Neural progenitor cell (in vitro differentiated cells): ENCODE data around the gene TNS3. TPM values are rescaled to one million over a fixed set of nuclear protein-coding genes. Genes with fewer than 3 reads are reported as not detected.

ENCODE experiments used
- DNase-seq: peaks from one replicate; pipeline ENCODE4 v3.0.0-alpha.2; 2016; ENCODE audit warnings: low spot score
- H2AFZ ChIP-seq: fragments of 200-600 bp; sonication (generic); replicated peaks from 2 replicates; pipeline ENCODE4 v1.6.1; 2016; ENCODE audit warnings: antibody characterized with exemption
- H3F3A ChIP-seq: fragments of 200-600 bp; sonication (generic); 2 replicates; pipeline ENCODE4 v1.6.1; 2016; ENCODE audit warnings: antibody characterized with exemption, low read depth
- H3K27ac ChIP-seq: fragments of 200-600 bp; sonication (generic); 2 replicates; pipeline ENCODE4 v1.5.1; 2016; ENCODE audit warnings: mild to moderate bottlenecking
- H3K27me3 ChIP-seq: fragments of 200-600 bp; sonication (generic); 2 replicates; pipeline ENCODE4 v1.6.1; 2016; ENCODE audit warnings: mild to moderate bottlenecking, moderate library complexity
- H3K36me3 ChIP-seq: fragments of 200-600 bp; sonication (generic); 2 replicates; pipeline ENCODE4 v1.5.1; 2016
- H3K4me1 ChIP-seq: fragments of 200-600 bp; sonication (generic); 2 replicates; pipeline ENCODE4 v1.6.1; 2016; ENCODE audit warnings: mixed run types
- H3K4me2 ChIP-seq: fragments of 200-600 bp; sonication (generic); 2 replicates; pipeline ENCODE4 v1.6.1; 2016
- H3K4me3 ChIP-seq: fragments of 200-600 bp; sonication (generic); 2 replicates; pipeline ENCODE4 v1.5.1; 2016
- H3K79me2 ChIP-seq: fragments of 200-600 bp; sonication (generic); 2 replicates; pipeline ENCODE4 v1.6.1; 2016; ENCODE audit warnings: low read depth
- H3K9ac ChIP-seq: fragments of 200-600 bp; sonication (generic); 2 replicates; pipeline ENCODE4 v1.6.1; 2016
- H3K9me3 ChIP-seq: fragments of 200-600 bp; sonication (generic); 2 replicates; pipeline ENCODE4 v1.5.1; 2016; ENCODE audit warnings: low read depth
- H4K20me1 ChIP-seq: fragments of 200-600 bp; sonication (generic); 2 replicates; pipeline ENCODE4 v1.6.1; 2016; ENCODE audit warnings: low read depth
- H3K27ac Mint-ChIP-seq: 3 replicates; pipeline ENCODE4 v1.8.0; 2021; ENCODE audit warnings: mixed read lengths
- H3K27me3 Mint-ChIP-seq: 2 replicates; pipeline ENCODE4 v1.8.0; 2022; ENCODE audit warnings: low read depth, mild to moderate bottlenecking, inconsistent platforms, moderate library complexity, mixed read lengths; ENCODE audit not compliant: insufficient read depth
- H3K36me3 Mint-ChIP-seq: 3 replicates; pipeline ENCODE4 v1.8.0; 2021; ENCODE audit warnings: mixed read lengths
- H3K4me1 Mint-ChIP-seq: 3 replicates; pipeline ENCODE4 v1.8.0; 2021; ENCODE audit warnings: mixed read lengths
- H3K4me3 Mint-ChIP-seq: 3 replicates; pipeline ENCODE4 v1.8.0; 2021; ENCODE audit warnings: mild to moderate bottlenecking, moderate library complexity, mixed read lengths
- H3K9me3 Mint-ChIP-seq: 3 replicates; pipeline ENCODE4 v1.8.0; 2020; ENCODE audit warnings: mixed read lengths
- EZH2 ChIP-seq: fragments of 200-600 bp; sonication (generic); IDR thresholded peaks from 2 replicates; pipeline ENCODE4 v1.6.1; 2017; ENCODE audit warnings: antibody characterized with exemption, mild to moderate bottlenecking, moderate library complexity
- EZH2phosphoT487 ChIP-seq: fragments of 200-600 bp; sonication (generic); IDR thresholded peaks from 2 replicates; pipeline ENCODE4 v1.6.1; 2017; ENCODE audit warnings: antibody characterized with exemption
- total RNA-seq: library from RNA; depleted of rRNA; stranded (reverse); fragments of >200 nt; gene quantifications from 2 replicates; pipeline ENCODE4 v1.2.3, GENCODE V29; 2015; ENCODE audit warnings: low replicate concordance
- TF ChIP-seq, protein P1 (sequence below): fragments of 200-600 bp; sonication (generic); IDR thresholded peaks from 2 replicates; pipeline ENCODE4 v1.5.1; 2017; ENCODE audit warnings: antibody characterized with exemption, mild to moderate bottlenecking

The TNS3 gene
- total RNA-seq, 1 donor from 2014 or later: 15.0 TPM

DNA sequence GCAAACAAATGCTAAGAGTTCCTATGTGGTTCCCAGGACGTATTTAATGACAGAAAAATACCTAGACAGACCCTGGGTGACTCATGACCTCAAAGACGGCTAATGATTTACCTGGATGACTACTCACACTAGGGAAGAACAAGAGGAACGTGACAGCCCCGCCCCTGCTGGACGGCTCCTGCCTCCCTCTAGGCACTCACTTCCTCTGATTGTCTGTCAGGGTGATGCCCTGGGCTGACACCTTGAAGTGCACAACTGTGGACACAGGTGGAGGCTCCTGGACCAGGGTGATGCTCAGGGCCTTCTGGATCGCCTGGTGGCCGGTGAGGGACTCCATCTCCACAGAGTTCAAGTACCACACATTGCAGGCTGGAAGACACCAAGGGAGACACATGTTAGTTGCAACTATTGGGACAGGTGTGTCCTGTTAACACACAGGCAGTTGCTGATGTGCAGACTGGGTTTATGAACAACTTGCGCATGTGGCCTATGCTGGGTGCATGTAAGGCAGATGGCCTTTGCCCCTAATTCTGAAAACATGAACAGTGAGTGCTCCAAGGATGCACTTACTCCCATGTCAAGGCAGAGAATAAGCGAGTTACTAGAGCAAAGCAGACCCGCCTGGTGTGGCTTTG lies 298.3 kb downstream of the TNS3 start:
- DNase-seq: no peak
- H3K36me3 Mint-ChIP-seq: peaks cover 14% of the 10 kb centered on the region
- H3K9me3 ChIP-seq: no peaks in the 10 kb centered on the region

GRCh38 chr7:47282790-47283496 lies 299.0 kb downstream of the TNS3 start:
- H2AFZ ChIP-seq: no peak overlapping the region
- no peaks in the 10 kb centered on the region for H3F3A ChIP-seq
- no peaks in the 10 kb centered on the region for H3K4me1 ChIP-seq
- H3K79me2 ChIP-seq: no peaks in the 10 kb centered on the region
- Mint-ChIP-seq H3K9me3 (no peaks in the 10 kb centered on the region), H3K27ac (no peak overlapping the region), H3K27me3 (peaks cover 2% of the 10 kb centered on the region), H3K36me3 (peaks cover 14% of the 10 kb centered on the region), H3K4me3 (no peak overlapping the region), H3K4me1 (no peaks in the 10 kb centered on the region)
- H3K9ac ChIP-seq: no peak overlapping the region
- H3K36me3 ChIP-seq: no peaks in the 10 kb centered on the region
- TF ChIP-seq EZH2 (no peak), EZH2phosphoT487 (no peak)
- TF ChIP-seq, protein P1, sequence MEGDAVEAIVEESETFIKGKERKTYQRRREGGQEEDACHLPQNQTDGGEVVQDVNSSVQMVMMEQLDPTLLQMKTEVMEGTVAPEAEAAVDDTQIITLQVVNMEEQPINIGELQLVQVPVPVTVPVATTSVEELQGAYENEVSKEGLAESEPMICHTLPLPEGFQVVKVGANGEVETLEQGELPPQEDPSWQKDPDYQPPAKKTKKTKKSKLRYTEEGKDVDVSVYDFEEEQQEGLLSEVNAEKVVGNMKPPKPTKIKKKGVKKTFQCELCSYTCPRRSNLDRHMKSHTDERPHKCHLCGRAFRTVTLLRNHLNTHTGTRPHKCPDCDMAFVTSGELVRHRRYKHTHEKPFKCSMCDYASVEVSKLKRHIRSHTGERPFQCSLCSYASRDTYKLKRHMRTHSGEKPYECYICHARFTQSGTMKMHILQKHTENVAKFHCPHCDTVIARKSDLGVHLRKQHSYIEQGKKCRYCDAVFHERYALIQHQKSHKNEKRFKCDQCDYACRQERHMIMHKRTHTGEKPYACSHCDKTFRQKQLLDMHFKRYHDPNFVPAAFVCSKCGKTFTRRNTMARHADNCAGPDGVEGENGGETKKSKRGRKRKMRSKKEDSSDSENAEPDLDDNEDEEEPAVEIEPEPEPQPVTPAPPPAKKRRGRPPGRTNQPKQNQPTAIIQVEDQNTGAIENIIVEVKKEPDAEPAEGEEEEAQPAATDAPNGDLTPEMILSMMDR: no peak
- no peak overlapping the region for H3K27ac ChIP-seq
- DNase-seq: no peak
- no peaks in the 10 kb centered on the region for H4K20me1 ChIP-seq
- no peak overlapping the region for H3K4me2 ChIP-seq
- H3K9me3 ChIP-seq: no peaks in the 10 kb centered on the region
- H3K4me3 ChIP-seq: no peak overlapping the region
- no peaks in the 10 kb centered on the region for H3K27me3 ChIP-seq

More for the DNA sequence above, 298.3 kb downstream of the TNS3 start:
- Histone ChIP-seq H3K9ac (no peak overlapping the region), H2AFZ (no peak overlapping the region), H3K4me1 (no peaks in the 10 kb centered on the region), H3F3A (no peaks in the 10 kb centered on the region), H3K27me3 (no peaks in the 10 kb centered on the region), H3K79me2 (no peaks in the 10 kb centered on the region), H3K27ac (no peak overlapping the region), H4K20me1 (no peaks in the 10 kb centered on the region), H3K4me3 (no peak overlapping the region), H3K36me3 (no peaks in the 10 kb centered on the region), H3K4me2 (no peak overlapping the region)
- no peak for TF ChIP-seq EZH2
- TF ChIP-seq, protein P1: no peak
- TF ChIP-seq EZH2phosphoT487: no peak
- Mint-ChIP-seq H3K27ac (no peak overlapping the region), H3K4me1 (no peaks in the 10 kb centered on the region), H3K9me3 (no peaks in the 10 kb centered on the region), H3K27me3 (peaks cover 2% of the 10 kb centered on the region), H3K4me3 (no peak overlapping the region)

DNA sequence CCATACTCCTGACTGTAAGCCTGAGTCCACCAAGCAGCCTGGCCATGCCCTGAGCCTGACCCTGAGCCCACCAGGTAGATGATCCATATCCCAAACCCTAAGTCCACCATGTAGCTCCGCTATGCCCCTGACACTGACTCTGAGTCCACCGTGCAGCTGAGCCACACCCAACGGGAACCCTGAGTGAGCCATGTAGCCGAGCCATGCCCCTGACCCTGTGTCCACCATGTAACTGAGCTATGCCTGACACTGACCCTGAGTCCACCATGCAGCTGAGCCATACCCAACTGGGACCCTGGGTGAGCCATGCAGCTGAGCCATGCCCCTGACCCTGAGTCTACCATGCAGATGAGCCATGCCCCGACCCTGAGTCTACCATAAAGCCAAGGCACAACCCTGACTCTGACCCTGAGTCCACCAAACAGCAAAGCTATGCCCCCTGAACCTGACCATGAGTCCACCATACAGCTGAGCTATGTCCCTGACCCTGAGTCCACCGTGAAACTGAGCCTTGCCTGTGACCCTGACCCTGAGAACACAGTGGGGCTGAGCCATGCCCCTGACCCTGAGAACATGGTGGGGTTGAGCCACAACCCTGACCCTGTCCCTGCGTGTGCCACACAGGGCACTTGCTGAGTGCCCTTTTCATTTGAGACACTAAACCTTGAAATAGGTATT lies 299.8 kb downstream of the TNS3 start:
- Histone ChIP-seq H2AFZ (no peak overlapping the region), H3K4me1 (no peaks in the 10 kb centered on the region), H3K79me2 (no peaks in the 10 kb centered on the region), H3K27ac (no peak overlapping the region), H3K4me3 (no peak overlapping the region), H3K36me3 (no peaks in the 10 kb centered on the region), H4K20me1 (no peaks in the 10 kb centered on the region), H3K9me3 (no peaks in the 10 kb centered on the region), H3F3A (no peaks in the 10 kb centered on the region), H3K9ac (no peak overlapping the region), H3K4me2 (no peak overlapping the region), H3K27me3 (no peaks in the 10 kb centered on the region)
- Mint-ChIP-seq H3K4me3 (no peak overlapping the region), H3K4me1 (no peaks in the 10 kb centered on the region), H3K9me3 (no peaks in the 10 kb centered on the region), H3K27ac (no peak overlapping the region), H3K36me3 (peaks cover 16% of the 10 kb centered on the region), H3K27me3 (peaks cover 2% of the 10 kb centered on the region)
- TF ChIP-seq, protein P1: no peak
- TF ChIP-seq EZH2phosphoT487: no peak
- no peak for DNase-seq
